ENCODE data around the gene PKD1.

Gene PKD1

DNA sequence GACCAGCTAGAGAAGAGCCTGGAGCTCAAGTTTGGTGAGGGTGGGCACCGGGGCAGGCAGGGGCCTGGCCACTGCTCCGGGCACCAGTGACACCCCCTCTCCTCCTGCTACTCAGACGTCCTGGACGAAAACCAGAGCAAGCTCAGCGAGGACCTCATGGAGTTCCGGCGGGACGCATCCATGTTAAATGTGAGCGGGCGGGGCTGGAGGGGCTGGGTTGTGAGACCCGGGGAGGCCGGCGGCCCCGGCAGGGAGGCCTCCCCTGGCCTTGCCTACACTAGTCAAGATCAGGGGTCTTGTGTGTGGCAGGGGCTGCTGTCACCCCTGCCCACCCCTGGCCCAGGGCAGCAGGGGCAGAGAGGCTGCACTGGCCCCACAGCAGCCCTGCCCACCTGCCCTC lies 37.7 kb upstream of the PKD1 start:
- DNase-seq (ENCODE audit: low read depth): no peak
- no peak overlapping the region for H3K4me3 ChIP-seq (ENCODE audit: low read depth, low read length)
- TF ChIP-seq, protein P1, sequence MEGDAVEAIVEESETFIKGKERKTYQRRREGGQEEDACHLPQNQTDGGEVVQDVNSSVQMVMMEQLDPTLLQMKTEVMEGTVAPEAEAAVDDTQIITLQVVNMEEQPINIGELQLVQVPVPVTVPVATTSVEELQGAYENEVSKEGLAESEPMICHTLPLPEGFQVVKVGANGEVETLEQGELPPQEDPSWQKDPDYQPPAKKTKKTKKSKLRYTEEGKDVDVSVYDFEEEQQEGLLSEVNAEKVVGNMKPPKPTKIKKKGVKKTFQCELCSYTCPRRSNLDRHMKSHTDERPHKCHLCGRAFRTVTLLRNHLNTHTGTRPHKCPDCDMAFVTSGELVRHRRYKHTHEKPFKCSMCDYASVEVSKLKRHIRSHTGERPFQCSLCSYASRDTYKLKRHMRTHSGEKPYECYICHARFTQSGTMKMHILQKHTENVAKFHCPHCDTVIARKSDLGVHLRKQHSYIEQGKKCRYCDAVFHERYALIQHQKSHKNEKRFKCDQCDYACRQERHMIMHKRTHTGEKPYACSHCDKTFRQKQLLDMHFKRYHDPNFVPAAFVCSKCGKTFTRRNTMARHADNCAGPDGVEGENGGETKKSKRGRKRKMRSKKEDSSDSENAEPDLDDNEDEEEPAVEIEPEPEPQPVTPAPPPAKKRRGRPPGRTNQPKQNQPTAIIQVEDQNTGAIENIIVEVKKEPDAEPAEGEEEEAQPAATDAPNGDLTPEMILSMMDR (IDR thresholded peaks at IDR 0.05; ENCODE audit: low read depth, low read length): no peak

DNA sequence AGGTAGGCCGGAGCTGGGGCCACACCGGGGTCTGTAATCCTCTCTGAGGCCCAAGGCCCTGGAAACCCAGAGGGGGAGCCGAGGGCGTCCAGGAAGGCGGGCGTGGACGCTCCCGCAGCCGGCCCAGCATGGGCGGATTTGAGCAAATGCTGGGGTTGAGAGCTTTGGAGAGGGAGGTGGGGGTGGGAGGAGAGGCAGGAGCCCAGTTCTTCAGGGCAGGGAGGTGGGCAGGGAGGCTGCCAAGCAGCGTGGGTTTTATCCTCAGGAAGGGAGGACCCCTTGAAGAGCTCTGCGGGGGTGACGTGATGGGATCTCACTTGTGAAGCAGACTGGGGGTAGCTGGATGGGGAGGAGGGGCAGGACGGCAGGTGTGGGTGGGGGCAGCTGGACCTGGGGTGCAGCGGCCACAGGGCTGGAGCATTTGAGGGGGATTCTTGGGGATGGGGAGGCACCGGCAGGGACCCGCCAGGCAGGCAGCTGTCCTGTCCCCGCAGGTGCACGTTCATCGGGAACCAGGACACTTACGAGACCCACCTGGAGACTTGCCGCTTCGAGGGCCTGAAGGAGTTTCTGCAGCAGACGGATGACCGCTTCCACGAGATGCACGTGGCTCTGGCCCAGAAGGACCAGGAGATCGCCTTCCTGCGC lies 37.1 kb upstream of the PKD1 start:
- DNase-seq (ENCODE audit: low read depth): no peak
- H3K4me3 ChIP-seq (ENCODE audit: low read depth, low read length): no peak overlapping the region
- TF ChIP-seq, protein P1 (IDR thresholded peaks at IDR 0.05; ENCODE audit: low read depth, low read length): no peak
- TF ChIP-seq MYC (IDR thresholded peaks at IDR 0.05; ENCODE audit: low read depth, low read length): no peak
- TF ChIP-seq, protein P2, sequence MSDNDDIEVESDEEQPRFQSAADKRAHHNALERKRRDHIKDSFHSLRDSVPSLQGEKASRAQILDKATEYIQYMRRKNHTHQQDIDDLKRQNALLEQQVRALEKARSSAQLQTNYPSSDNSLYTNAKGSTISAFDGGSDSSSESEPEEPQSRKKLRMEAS (IDR thresholded peaks at IDR 0.05; ENCODE audit: low read depth, low read length): no peak
- TF ChIP-seq POLR2A (IDR thresholded peaks at IDR 0.05; ENCODE audit: extremely low read depth, insufficient read length): no peak

DNA sequence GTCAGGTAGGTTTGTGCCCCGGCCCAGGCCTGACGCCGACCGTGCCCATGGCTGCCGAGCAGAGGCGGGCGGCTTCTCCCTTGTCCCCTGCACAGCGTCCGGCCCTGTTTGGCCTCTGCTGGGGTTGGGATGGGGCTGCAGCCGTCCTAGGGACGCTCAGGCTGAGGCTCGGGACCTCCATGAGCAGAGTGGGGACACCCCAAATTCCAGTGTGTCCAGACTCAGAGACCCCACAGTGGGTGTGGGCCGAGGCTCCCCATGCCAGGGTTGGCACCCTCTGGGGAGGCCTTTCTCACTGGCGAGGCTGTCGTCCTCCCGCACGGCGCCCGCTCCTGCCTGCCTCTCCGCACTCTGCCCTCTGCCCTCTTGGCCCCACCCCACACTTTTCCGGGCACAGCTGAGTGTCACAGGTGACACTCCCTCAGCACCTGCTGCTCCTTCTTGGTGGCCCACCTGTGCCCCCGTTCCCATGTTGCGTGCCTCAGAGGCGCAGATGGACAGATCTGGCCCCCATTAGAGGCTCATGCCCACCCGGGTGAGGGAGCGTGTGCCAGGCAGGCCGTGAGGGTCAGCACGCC lies 36.0 kb upstream of the PKD1 start:
- TF ChIP-seq, protein P2 (IDR thresholded peaks at IDR 0.05; ENCODE audit: low read depth, low read length): no peak
- TF ChIP-seq MYC (IDR thresholded peaks at IDR 0.05; ENCODE audit: low read depth, low read length) (no peak), POLR2A (IDR thresholded peaks at IDR 0.05; ENCODE audit: extremely low read depth, insufficient read length) (no peak)
- TF ChIP-seq, protein P1 (IDR thresholded peaks at IDR 0.05; ENCODE audit: low read depth, low read length): no peak
- no peak overlapping the region for H3K4me3 ChIP-seq (ENCODE audit: low read depth, low read length)
- DNase-seq (ENCODE audit: low read depth): no peak

DNA sequence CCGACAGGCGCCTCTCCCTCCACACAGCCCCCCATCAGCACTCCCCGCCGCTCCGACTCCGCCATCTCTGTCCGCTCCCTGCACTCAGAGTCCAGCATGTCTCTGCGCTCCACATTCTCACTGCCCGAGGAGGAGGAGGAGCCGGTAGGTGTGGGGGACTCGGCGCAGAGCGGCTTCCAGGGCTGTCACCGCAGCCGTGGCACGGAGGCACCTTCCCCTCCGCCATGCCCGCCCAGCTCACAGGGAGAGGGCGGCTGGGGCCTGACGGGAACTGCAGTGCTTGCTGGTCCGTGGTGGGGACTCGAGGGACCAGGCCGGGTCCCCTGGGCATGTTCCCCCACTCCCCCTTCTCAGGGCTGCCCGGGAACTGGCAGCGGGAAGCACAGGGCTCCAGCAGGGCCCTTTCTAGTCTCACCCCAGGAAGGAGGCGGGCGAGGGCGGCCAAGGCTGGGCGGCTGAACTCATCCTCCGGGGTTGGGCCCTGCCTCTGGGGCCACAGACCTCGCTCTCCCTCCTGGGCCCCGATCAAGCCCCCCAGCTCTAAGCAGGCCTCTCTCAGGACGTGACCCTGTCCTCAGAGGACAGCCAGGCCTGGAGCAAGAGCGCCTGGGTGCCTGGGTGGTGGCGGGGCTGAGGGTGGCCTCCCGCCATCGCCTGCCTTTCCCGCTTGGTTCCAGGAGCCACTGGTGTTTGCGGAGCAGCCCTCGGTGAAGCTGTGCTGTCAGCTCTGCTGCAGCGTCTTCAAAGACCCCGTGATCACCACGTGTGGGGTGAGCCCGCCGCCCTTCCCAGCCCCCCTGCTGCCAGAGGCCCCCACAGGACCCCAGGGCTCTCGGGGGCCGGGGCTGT lies 35.1 kb upstream of the PKD1 start:
- no peak for DNase-seq (ENCODE audit: low read depth)
- no peak overlapping the region for H3K4me3 ChIP-seq (ENCODE audit: low read depth, low read length)
- TF ChIP-seq MYC (IDR thresholded peaks at IDR 0.05; ENCODE audit: low read depth, low read length): no peak
- TF ChIP-seq POLR2A (IDR thresholded peaks at IDR 0.05; ENCODE audit: extremely low read depth, insufficient read length): no peak
- TF ChIP-seq, protein P1 (IDR thresholded peaks at IDR 0.05; ENCODE audit: low read depth, low read length): no peak
- TF ChIP-seq, protein P2 (IDR thresholded peaks at IDR 0.05; ENCODE audit: low read depth, low read length): no peak

DNA sequence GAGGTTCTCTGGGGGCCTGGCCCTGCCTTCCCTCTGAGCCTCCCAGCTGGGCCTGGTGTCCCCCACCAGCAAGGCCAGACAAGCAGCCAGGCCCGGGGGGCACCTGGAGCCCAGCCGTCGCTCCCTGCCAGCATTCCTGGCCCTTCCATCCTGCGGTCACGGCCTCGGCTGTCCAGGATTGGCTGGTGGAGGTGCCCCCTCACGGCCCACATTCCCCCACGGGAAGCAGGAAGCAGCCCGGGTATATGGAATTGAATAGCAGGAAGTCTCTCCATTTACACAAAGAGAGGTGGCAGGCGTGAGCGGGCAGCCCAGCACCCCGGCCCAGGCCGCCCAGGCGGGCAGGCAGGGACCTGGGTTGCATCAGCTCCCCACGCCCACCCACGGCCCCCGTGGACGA lies 34.4 kb upstream of the PKD1 start:
- no peak overlapping the region for H3K4me3 ChIP-seq (ENCODE audit: low read depth, low read length)
- DNase-seq (ENCODE audit: low read depth): no peak
- TF ChIP-seq POLR2A (IDR thresholded peaks at IDR 0.05; ENCODE audit: extremely low read depth, insufficient read length): no peak
- TF ChIP-seq, protein P1 (IDR thresholded peaks at IDR 0.05; ENCODE audit: low read depth, low read length): no peak
- TF ChIP-seq MYC (IDR thresholded peaks at IDR 0.05; ENCODE audit: low read depth, low read length): no peak
- TF ChIP-seq, protein P2 (IDR thresholded peaks at IDR 0.05; ENCODE audit: low read depth, low read length): no peak

All from NB4 (cell line).